GM19351 (cell line): ENCODE results near the gene EVI2A.
"Not testable (repeated sequence)": the region's sequence is repeated elsewhere in the genome, so short reads cannot be mapped to it uniquely, and the experiment has no call there.

Source experiments
- ATAC-seq: cut with Tn5 transposase; IDR thresholded peaks from one replicate; pipeline ENCODE4 v1.9.1; 2021; ENCODE audit warnings: mild to moderate bottlenecking, moderate library complexity; ENCODE audit not compliant: unreplicated experiment

The EVI2A gene

GRCh38 chr17:31313982-31314781 is 7.2 kb downstream of the EVI2A start, which contains the start of gene EVI2B:
EVI2B (minus strand) TSS chr17:31314054; CDS start chr17:31305609, 8,445 bp downstream.
- no peak for ATAC-seq

GRCh38 chr17:31312223-31312622 is 9.2 kb downstream of the EVI2A start:
- not testable (repeated sequence) for ATAC-seq

DNA sequence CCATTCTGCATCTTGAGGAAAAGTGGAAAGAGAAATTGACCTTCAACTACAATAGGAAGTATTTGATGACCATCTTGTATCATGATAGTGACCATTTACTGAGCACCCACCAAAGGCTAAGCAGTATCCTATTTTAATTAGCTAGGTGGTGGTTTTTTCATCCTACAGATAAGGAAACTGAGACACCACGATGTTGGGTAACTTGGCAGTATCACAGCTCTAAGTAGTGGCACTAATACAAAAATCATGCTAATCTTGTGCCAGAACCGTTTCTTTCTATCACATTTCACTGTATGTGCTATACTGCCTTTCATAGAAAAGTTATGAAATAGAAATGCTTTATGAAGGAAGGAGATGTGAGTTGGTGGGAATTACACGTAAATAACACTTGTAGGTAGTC is 9.9 kb downstream of the EVI2A start:
- ATAC-seq: no peak

GRCh38 chr17:31310886-31311285 is 10.5 kb downstream of the EVI2A start:
- ATAC-seq: no peak

- no peak for ATAC-seq
Observed at GRCh38 chr17:31310260-31310659, 11.2 kb downstream of the EVI2A start.

DNA sequence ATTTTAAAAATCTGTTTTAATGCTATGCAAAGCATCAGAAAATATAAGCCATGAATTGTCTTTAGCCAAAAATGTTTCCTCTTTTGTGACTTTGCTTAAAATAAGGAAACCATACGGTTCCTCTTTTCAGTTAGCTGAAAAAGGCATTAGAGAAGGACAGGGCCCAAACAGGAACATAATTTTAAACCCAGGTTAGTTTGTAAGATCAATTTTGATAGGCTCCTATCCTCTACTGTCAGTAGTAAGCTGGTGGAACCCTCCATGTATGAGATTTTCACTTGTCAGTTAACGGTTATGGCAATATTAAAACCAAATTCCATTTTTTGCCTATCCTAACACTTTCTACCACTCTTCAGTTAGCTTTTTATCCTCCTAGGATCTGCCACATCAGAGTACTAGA is 11.9 kb downstream of the EVI2A start:
- no peak for ATAC-seq

GRCh38 chr17:31308372-31309334 is 12.8 kb downstream of the EVI2A start:
- no peak for ATAC-seq

DNA sequence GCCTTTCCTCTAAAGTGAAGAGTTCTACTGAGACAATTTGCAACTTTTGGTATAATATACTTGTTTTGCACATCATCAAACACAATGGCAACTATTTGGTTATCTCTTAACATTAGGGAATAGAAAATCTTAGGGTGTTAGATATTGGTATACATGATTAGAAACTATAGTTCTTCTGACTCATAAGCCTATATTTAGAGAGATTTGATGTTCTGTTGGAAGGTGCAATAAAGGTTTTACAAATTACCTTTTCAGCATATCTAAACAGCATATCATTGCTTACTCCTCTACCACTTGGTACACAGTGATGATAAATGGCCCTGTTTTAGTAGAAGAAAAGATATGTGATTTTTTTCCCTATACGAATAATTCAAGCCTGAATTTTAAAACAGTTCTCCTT is 13.8 kb downstream of the EVI2A start:
- no peak for ATAC-seq

- ATAC-seq: no peak
Observed at GRCh38 chr17:31299624-31300023, 21.8 kb downstream of the EVI2A start.

DNA sequence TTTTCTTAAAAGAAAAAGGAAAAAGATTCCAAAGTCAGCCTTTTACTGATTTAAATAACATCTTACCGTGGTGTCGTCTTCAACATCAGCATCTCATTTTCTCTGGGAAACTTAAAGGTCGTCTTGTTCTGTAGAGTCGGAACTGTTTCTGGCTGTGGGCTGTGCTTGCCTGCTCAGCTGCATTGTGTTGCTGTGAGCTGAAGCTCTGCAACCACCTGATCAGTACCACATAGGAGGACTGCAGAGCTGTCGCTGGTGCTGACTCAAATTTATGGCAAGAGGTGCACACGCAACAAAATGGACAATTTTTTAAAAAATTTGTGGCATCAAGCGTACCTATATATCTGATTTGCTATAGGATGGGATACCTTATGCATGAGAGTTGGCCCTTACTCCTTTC is 24.3 kb downstream of the EVI2A start, which contains the start of gene OMG:
Gene OMG, minus strand, starts transcription at position 150 of the 400 bp plus-strand sequence. CDS start 908 bp downstream, outside the sequence.
- no peak for ATAC-seq

DNA sequence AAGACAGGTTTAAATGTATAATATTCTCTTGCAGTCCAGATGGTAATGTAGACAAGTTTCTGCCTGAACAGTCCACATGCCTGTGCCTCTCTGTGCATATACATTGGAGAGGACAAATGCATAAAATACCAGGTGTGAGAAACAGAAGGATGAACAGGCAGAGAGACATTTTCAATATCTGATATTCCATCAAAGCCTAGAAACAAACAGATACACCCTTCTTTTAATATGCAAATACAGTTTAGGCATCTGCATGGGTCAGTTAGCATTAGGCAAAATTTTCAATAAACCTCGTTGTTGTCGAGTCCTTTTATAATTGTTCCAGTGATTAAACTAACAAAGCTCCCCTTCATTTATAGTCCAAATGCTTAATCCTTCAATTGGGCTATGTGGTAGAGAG is 25.3 kb downstream of the EVI2A start:
- no peak for ATAC-seq

- ATAC-seq: no peak
Observed at GRCh38 chr17:31295489-31295871, 25.9 kb downstream of the EVI2A start.

GRCh38 chr17:31294820-31295488 is 26.5 kb downstream of the EVI2A start:
- ATAC-seq: no peak

DNA sequence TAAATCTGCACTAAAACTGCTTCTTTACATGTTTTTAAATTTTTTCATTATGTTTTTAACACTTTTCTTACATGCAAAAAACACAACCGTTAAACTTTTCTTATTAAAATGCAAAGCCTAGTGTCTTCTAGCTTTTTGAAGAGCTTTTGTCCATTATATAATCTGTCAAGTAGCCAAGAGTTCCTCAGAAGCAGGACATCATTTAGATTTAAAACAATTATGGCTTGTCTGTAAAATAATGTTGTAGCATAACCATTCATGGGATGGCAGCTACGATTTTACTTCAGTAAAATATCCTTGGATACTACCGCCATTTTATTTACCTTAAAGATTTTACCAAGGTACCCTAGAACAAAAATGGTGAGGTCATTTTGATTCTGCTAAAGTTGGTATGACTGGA is 27.2 kb downstream of the EVI2A start:
- ATAC-seq: no peak

- ATAC-seq: no peak
Observed at GRCh38 chr17:31293581-31293980, 27.8 kb downstream of the EVI2A start.

GRCh38 chr17:31291820-31292219 is 29.6 kb downstream of the EVI2A start:
- no peak for ATAC-seq

GRCh38 chr17:31289790-31290189 is 31.6 kb downstream of the EVI2A start:
- ATAC-seq: no peak

DNA sequence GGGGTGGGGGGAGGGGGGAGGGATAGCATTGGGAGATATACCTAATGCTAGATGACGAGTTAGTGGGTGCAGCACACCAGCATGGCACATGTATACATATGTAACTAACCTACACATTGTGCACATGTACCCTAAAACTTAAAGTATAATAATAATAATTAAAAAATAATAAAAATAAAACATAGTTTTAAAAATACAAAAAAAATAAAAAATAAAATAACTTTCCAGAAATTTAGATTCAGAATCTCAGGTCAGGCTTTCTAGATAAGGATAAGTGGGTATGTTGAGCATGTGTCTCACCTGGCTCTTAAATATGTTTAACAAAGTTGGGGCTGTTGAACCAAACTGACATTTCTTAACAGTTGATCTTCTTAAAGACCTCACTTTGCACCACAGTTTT is 33.5 kb downstream of the EVI2A start:
- ATAC-seq: not testable (repeated sequence)

- no peak for ATAC-seq
Observed at GRCh38 chr17:31286587-31286986, 34.8 kb downstream of the EVI2A start.

DNA sequence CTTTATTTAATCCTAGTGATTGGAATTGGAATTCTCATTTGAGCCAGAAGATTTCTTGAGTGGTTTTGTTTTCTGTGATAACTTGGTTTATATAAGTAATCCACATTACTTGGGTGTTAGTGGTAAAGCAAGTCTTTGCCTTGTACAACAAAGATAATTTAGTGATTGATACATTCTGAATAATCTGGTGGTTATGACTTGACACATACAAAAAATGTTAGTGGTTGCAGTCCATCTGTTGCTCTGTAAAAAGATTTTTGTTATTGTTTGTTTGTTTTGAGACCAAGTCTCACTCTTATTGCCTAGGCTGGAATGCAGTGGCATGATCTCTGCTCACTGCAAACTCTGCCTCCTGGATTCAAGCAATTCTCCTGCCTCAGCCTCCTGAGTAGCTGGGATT is 37.6 kb downstream of the EVI2A start:
- no peak for ATAC-seq

- no peak for ATAC-seq
Observed at GRCh38 chr17:31281061-31281460, 40.4 kb downstream of the EVI2A start.
